GM21367 (cell line): ENCODE measurements around the gene RASGRF1.

Source experiments
- ATAC-seq: cut with Tn5 transposase; IDR thresholded peaks from one replicate; pipeline ENCODE4 v1.9.1; 2021; ENCODE audit not compliant: unreplicated experiment

The RASGRF1 gene

DNA sequence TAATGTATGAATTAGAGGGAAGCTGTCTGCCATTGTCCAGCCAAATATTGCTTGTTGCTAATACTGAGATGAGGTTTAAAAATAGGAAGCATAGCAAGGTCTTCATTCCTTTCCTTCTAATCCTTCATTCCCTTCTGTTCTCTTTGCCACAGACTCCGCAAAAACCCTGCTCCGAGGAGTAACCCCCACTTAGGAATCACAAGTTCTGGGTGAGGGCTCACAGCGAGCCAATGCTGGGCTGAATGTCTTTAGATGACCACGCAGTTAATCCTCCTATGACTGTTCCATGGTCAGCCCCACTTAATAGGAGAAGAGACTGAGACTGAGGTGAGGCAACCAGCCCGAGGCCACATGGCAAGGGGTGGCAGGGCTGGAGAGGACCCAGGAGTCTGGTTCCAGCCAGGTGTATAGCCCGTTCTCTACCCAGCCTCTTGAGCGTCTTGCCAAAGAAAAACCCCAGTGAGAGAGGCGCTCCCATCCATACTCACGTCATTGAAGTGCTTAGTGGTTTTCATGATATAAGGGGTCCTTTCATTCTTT lies 100.8 kb downstream of the RASGRF1 start:
- ATAC-seq = no peak

GRCh38 chr15:78988361-78988911 lies 102.1 kb downstream of the RASGRF1 start:
- ATAC-seq = no peak

DNA sequence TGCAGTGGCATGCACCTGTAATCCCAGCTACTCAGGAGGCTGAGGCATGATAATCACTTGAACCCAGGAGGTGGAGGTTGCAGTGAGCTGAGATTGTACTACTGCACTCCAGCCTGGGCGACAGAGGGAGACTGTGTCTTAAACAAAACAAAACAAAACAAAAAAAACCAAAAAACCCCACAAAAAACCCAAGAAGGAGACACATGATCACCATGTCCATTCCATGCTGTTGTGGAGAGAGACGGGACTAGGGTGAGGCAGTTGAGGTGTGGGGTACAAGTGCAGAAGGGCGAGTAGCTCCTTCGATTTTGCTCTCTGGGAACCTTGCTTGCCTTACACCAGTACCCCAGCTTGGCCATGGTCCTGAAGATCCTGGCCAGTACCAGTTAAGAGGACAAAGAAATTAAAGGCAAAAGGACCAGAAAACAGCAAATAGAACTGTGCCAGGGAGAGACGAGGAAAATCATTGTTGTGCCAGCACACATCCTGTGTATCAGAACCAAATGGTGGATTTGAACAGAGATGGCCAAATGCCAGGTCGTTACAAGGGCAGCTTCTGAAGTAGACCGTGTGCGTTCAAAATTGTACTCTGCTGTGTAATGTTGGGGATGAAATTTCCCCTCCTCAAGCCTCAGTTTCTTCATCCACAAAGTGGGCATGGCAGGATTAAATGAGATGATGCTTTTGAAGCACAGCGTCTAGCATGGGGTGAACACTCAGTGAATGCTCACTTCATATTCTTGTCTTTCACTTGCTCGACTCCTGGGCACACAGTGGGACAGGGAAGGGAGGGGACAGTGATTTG lies 102.8 kb downstream of the RASGRF1 start:
- no peak for ATAC-seq

DNA sequence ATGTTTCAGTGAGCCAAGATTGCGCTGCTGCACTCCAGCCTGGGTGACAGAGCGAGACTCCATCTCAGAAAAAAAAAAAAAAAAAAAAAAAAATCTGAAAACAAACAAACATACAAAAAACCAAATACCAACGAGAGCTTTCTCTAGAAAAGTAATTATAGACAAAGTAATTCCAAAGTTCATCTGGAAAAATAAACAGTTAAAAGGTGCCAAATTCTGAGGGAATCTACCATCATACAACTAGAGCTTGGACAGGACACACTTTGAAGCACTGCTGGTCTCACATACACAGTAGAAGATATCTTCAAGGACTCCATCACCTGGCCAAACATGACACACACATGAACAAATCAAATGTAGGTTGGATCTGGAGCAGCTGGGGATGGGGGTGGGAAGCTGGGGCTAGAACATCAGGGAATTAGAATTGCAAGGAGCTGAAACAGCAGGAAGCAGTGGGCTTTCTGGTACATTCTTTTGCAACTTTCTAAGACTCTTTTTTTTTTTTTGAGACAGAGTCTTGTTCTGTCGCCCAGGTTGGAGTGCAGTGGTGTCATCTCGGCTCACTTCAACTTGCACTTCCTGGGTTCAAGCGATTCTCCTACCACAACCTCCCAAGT lies 104.6 kb downstream of the RASGRF1 start:
- no peak for ATAC-seq

DNA sequence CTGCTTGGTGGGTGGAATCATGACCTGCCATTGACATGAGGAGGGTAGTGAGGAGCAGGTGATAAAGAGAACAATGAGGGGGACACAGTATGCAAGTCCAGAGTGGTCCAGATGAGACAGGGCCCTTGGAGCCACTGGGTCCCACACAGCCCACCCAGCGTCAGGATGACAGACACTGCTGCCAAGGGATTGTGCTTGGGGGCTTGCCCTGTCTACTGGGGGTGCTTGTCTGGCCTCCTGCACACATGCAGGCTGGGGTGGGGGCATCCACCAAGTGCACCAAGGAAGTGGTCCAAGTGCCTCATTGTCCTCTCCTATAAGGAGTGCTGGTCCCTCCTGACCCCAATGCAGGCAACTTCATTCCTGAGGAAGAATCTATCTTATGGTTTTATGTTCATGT lies 106.5 kb downstream of the RASGRF1 start:
- ATAC-seq = no peak

- no peak for ATAC-seq
Observed at GRCh38 chr15:78983146-78983918, 107.2 kb downstream of the RASGRF1 start.

DNA sequence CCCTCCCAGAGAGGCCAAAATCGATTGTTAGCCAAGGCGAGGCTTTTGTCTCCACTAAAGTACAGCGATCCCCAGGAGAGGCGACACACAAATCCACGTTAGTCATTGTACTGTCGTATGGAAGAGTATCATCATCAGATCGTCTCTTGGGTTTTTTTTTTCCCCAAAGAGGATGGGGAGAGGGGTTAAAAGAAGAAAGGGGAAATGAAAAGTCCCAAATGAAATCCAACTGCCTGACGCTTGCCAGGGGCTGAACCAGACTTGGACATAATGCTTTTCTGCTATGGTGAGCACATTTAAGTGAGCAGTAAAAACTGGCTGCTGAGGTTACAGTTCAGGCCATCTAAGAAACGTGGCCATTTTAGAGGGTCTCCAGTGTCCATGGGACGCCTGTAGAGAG lies 107.8 kb downstream of the RASGRF1 start:
- ATAC-seq = no peak

GRCh38 chr15:78981532-78982313 lies 108.9 kb downstream of the RASGRF1 start:
- no peak for ATAC-seq

GRCh38 chr15:78979456-78980320 lies 110.9 kb downstream of the RASGRF1 start:
- ATAC-seq = no peak

DNA sequence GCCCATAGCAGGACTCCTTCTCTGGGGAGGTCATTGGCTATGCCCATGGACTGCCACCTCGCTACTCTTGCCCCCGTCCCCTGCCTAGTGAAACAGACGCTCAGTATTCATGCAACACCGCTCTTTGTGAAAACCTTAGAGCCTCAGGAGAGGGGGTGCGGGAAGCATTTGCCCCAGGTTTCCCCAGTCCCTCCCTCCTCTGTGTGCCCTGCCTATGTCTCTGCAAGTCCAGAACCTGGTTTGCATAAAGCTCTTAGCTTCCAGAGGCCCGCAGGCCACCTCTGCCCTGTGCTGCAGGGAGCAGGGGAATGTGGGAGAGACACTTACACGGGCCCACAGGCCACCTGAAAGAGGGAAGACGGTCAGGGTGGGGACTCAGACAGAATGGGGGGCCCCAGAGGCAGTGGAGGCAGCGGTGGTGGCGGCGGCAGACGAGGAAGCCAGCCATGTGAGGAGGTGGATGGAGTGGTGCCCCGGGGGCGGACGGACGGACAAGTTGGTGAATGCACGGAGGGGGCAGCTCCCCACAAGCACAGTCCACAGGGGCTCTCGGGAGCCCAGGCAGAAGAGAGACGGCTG lies 111.9 kb downstream of the RASGRF1 start:
- ATAC-seq = no peak

DNA sequence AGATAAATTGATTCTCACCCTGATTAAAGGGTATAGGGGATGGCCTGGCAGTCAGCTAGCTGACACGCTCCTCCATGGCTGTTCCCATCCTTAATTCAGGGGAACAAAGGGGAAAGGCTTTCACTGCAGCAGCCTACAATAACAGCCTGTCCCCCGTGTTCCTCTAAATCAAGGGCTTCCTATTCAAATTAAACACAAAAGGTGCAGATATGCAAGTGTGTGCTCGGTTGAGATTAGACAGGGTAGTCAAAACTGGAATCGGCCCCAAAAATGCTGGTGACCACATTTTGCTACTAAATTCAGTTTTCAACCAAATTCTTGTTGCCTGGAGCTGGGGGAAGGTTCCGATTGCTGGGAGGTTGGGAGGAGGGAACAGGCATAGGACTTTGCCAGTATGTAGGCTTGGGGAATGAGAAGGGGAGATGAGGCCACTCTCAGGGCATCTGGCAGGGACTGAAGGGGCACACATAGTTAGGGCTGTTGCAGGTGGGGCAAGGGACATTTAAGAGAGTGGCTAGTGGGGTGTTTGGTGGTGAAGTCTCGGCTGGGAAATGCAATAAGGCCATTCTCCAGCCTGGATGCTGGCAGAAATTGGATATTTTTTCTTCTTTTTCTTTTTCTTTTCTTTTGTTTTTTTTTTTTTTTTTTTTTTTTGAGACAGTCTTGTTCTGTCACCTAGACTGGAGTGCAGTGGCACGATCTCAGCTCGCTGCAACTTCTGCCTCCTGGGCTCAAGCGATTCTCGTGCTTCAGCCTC lies 112.8 kb downstream of the RASGRF1 start:
- ATAC-seq = peak; percentile 28

- peak; percentile 41 for ATAC-seq
Observed at GRCh38 chr15:78977091-78977571, 113.4 kb downstream of the RASGRF1 start.

DNA sequence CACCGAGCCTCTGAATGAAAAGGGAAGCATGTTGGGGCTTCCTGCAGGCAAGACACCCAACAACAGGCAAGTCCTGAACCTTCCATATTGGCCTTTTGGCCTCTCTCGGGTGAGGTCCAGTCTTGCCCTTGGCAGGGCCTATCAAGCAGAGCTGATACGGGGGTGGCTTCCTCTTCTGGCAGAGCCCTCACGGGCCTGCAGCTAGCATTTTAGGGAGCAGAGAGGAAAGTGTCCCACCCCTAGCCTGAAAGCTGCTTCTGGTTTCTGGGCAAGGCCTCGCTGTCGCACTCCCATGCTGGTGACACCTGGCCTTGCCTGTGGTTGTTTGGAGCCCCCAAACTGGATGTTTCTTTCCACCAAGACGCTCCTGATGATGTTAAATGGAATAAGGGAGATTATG lies 113.9 kb downstream of the RASGRF1 start:
- ATAC-seq = no peak

DNA sequence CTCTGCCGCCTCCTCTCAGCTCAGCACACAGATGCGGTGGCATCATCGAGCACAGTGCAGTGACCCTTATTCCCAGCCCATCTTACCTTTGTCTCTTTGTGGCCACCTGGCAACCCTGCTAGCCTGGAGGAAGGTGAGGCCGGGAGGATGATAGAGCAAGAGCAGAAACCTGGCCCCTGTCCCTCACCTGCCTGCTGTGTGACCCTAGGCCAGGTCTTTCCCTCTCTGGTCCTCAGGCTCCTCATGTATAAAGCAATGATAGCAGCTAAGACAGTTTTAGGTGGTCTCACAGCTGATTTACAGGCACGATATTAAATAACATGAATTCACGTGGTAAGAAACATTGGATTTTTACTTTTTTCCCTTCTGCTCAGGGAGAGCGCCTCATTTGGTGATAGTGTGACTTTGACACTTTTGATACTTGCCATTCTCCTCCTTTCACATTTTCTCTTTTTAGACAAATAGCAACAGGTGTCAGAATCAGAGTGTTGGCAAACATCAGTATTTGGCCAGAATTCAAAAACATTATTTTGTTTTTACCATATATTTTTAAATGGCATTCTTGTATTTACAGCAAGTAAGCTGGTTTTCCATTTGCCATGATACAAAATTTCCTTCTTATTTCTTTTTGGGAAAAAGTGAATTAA lies 116.2 kb downstream of the RASGRF1 start:
- no peak for ATAC-seq

DNA sequence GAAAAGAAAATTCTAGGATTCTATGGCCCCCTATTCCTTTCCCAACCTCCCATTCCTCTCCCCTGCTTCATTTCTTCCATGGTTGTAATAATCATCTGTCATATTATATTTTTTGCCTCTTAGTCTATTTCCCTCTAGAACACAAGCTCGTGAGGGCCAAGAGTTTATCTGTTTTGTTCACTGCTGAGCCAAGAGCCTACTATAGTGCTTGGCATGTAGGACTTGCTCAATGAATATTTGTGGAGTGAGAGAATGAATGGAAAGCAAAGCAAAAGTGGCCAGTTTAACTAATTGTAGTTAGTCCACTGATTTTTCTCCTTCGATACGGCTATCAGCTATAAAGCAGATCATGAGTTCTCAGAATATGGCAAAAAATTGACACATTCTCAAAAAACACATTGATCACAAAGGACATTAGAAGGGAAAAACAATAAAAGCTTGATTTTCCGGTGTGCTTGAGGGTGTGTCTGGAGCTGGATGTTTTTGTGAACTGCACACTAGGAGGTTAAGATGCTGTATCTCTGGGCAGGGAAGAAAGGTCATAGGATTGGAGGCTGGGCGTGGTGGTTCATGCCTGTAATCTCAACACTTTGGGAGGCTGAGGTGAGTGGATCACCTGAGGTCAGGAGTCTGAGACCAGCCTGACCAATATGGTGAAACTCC lies 120.8 kb downstream of the RASGRF1 start:
- no peak for ATAC-seq

DNA sequence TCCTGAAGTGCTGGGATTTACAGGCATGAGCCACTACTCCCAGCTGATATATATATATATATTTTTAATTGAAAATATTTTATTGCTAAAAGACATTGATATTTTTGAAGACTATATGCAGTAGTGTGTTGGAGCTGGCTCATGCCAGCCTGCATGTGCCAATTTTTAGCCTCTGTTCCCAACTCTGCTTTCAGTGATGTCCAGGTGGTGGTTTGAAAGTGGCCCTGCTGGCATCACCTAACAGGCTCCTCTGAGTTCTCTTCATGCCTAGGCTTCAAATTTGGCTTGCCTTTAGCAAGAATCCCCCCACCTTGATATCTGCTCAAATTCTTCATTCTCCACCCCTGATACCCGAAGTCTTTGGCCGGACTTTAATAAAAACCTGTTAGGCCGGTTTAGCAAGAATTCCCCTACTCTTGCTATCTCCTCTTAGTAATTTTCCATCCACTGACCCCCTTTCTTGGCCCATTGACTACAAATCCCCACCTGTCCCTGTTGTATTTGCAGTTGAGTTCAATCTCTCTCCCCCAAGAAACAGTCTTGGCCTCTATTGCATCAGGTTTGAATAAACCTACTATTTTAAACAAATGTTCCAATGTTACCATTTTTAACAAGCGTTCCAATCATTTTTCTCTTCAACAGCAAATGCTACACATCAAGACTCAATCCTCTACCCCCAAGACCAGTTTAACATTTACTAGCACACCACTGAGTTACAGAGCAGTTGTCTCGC lies 121.9 kb downstream of the RASGRF1 start:
- no peak for ATAC-seq

- no peak for ATAC-seq
Observed at GRCh38 chr15:78968114-78968513, 122.5 kb downstream of the RASGRF1 start.
